Upper lobe of right lung (tissue), 1 donor: ENCODE results near the gene FIBCD1. TPM values are rescaled to one million over a fixed set of nuclear protein-coding genes. Genes with fewer than 3 reads are reported as not detected.

Source experiments
- ATAC-seq: fragments of 200-7000 bp; cut with Tn5 transposase; one replicate; pipeline ENCODE4 v1.9.1; 2020; ENCODE audit warnings: mild to moderate bottlenecking, moderate library complexity
- DNase-seq: peaks from one replicate; pipeline ENCODE4 v3.0.0-alpha.2; 2020
- H3K27ac ChIP-seq: fragments of 200-600 bp; one replicate; pipeline ENCODE4 v1.8.0; 2022
- H3K27me3 ChIP-seq: fragments of 200-600 bp; one replicate; pipeline ENCODE4 v1.8.0; 2022; ENCODE audit warnings: mild to moderate bottlenecking
- H3K36me3 ChIP-seq: fragments of 200-600 bp; one replicate; pipeline ENCODE4 v1.8.0; 2022
- H3K4me1 ChIP-seq: fragments of 200-600 bp; one replicate; pipeline ENCODE4 v1.8.0; 2022
- H3K4me3 ChIP-seq: fragments of 200-600 bp; one replicate; pipeline ENCODE4 v1.8.0; 2022; ENCODE audit warnings: mild to moderate bottlenecking
- H3K9me3 ChIP-seq: fragments of 200-600 bp; one replicate; pipeline ENCODE4 v1.8.0; 2022
- CTCF ChIP-seq: fragments of 200-600 bp; IDR thresholded peaks from one replicate; pipeline ENCODE4 v1.8.0; 2022; ENCODE audit warnings: antibody characterized with exemption
- intact Hi-C: fragments of 100-400 bp; cut with DNase I; formaldehyde crosslinking; loops from one replicate; pipeline ENCODE4 v1.11.0; 2022
- total RNA-seq: library from RNA; stranded (reverse); fragmentation: NEBNext Ultra II Directional; extraction: Animal tissue kit (Norgen Biotek cat#: 25700); gene quantifications from one replicate; pipeline ENCODE4 v1.2.1, GENCODE V29; 2021
- donor health status: DM: no; HTN: yes; CAD: no; lungs with severe emphysema.

Gene FIBCD1
- total RNA-seq, 1 donor from 2014 or later, result 2.7 TPM

- peaks cover 81% of the 10 kb centered on the region for H3K27me3 ChIP-seq
- H3K9me3 ChIP-seq, result no peaks in the 10 kb centered on the region
- H3K4me3 ChIP-seq, result peak overlapping the region; percentile 41
- DNase-seq (no peak), ATAC-seq (no peak)
- H3K36me3 ChIP-seq, result no peaks in the 10 kb centered on the region
- no peak overlapping the region for H3K27ac ChIP-seq
- TF ChIP-seq CTCF, result no peak
- intact Hi-C loops, result no loop called here
- peaks cover 17% of the 10 kb centered on the region for H3K4me1 ChIP-seq
Observed at GRCh38 chr9:130939405-130940026, 469 bp upstream of the FIBCD1 start.

DNA sequence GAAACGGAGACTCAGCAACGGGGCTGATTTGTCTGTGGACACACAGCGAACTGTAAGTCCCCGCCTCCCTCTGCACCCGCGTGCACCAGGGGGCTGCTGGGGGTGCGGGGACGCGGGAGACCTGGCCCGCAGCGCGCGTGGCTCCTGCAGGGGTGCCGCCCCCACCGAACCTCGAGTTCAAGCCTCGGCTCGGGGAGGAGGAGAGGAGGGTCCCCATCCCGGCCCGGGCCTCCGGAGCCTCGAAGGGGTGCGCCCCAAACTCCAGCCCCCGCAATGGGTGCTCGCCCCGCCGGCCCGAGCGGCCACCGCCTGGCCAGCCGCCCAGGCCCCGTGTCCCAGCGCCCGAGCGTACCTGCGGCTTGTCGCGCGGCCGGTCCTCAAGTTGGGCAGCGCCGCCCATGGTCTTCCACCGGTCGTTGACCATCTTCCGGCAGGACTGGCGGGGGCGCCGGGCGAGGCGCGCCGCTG, 829 bp downstream of the FIBCD1 start:
- intact Hi-C loops, result no loop called here
- no peak for DNase-seq
- Histone ChIP-seq H3K27ac (no peak overlapping the region), H3K27me3 (peaks cover 92% of the 10 kb centered on the region), H3K4me3 (peak overlapping the region; percentile 28), H3K4me1 (peaks cover 17% of the 10 kb centered on the region), H3K36me3 (no peaks in the 10 kb centered on the region), H3K9me3 (no peaks in the 10 kb centered on the region)
- ATAC-seq, result no peak
- no peak for TF ChIP-seq CTCF

GRCh38 chr9:130937146-130938076, 1.6 kb downstream of the FIBCD1 start:
- peaks cover 91% of the 10 kb centered on the region for H3K27me3 ChIP-seq
- DNase-seq (no peak), ATAC-seq (no peak)
- intact Hi-C loops, result no loop called here
- TF ChIP-seq CTCF, result no peak
- no peak overlapping the region for H3K27ac ChIP-seq
- no peak overlapping the region for H3K4me3 ChIP-seq
- H3K9me3 ChIP-seq, result no peaks in the 10 kb centered on the region
- peaks cover 17% of the 10 kb centered on the region for H3K4me1 ChIP-seq
- H3K36me3 ChIP-seq, result no peaks in the 10 kb centered on the region

GRCh38 chr9:130936285-130937117, 2.5 kb downstream of the FIBCD1 start:
- no peak for DNase-seq
- peaks cover 85% of the 10 kb centered on the region for H3K27me3 ChIP-seq

More at GRCh38 chr9:130936285-130937117, 2.5 kb downstream of the FIBCD1 start:
- Histone ChIP-seq H3K9me3 (no peaks in the 10 kb centered on the region), H3K36me3 (no peaks in the 10 kb centered on the region), H3K27ac (peak overlapping the region; percentile 63), H3K4me1 (peaks cover 17% of the 10 kb centered on the region), H3K4me3 (no peak overlapping the region)
- intact Hi-C loops, result no loop called here
- no peak for TF ChIP-seq CTCF
- peak; percentile 32 for ATAC-seq
